ENCODE data around the gene KIF1B. TPM values are rescaled to one million over a fixed set of nuclear protein-coding genes. Genes with fewer than 3 reads are reported as not detected.

Gene KIF1B
- total and polyA plus RNA-seq, 9 of the 15 experiments (the other 6 are each of a cell fraction or from before 2014, with no cell fraction given): 2.8 to 19.8 (median 11.9) TPM

GRCh38 chr1:10209905-10210810 lies at the start of gene KIF1B (continued):
- TF ChIP-seq JUN (IDR thresholded peaks at IDR 0.05; ENCODE audit: borderline replicate concordance, low read depth, low read length): 0 out of 2 replicates have a peak, but pooled peaks have one; percentile 50
- TF ChIP-seq JUN (CRISPR knock-in tag; IDR thresholded peaks at IDR 0.05; ENCODE audit: borderline replicate concordance): no peak
- no peak for TF ChIP-seq KAT7 (CRISPR knock-in tag; IDR thresholded peaks at IDR 0.05; ENCODE audit: borderline replicate concordance)
- no peak for TF ChIP-seq TCF15 (CRISPR knock-in tag; IDR thresholded peaks at IDR 0.05)
- no peak for TF ChIP-seq CBX5 (IDR thresholded peaks at IDR 0.05; ENCODE audit: borderline replicate concordance, low read depth)
- TF ChIP-seq ETV6 (IDR thresholded peaks at IDR 0.05; ENCODE audit: borderline replicate concordance in 1 of 2, low read depth in 2 of 2, low read length in 1 of 2): no peak
- TF ChIP-seq ETV6 (CRISPR knock-in tag; IDR thresholded peaks at IDR 0.05; ENCODE audit: borderline replicate concordance): no peak
- peak; percentile 82 for TF ChIP-seq GMEB1 (CRISPR knock-in tag; IDR thresholded peaks at IDR 0.05)
- TF ChIP-seq NR2C2 (CRISPR knock-in tag; IDR thresholded peaks at IDR 0.05): no peak
- peak; percentile 62 for TF ChIP-seq NR2C2 (tag; IDR thresholded peaks at IDR 0.05)
- TF ChIP-seq RNF219 (CRISPR knock-in tag; IDR thresholded peaks at IDR 0.05): no peak
- TF ChIP-seq ZNF780A (CRISPR knock-in tag; IDR thresholded peaks at IDR 0.05): no peak
- TF ChIP-seq STAT5A (IDR thresholded peaks at IDR 0.05; ENCODE audit: borderline replicate concordance, low read length): no peak
- TF ChIP-seq RBM15 (IDR thresholded peaks at IDR 0.05; ENCODE audit: insufficient read depth, low read length): no peak
- no peak for TF ChIP-seq HES1 (IDR thresholded peaks at IDR 0.05; ENCODE audit: low read depth)
- TF ChIP-seq ZNF197 (CRISPR knock-in tag; IDR thresholded peaks at IDR 0.05; ENCODE audit: low read depth): no peak
- TF ChIP-seq NKRF (IDR thresholded peaks at IDR 0.05; ENCODE audit: borderline replicate concordance): peak; percentile 45; the same call in 1 of the 2 replicates
- no peak for TF ChIP-seq ZNF324 (CRISPR knock-in tag; IDR thresholded peaks at IDR 0.05)
- TF ChIP-seq ZNF165 (CRISPR knock-in tag; IDR thresholded peaks at IDR 0.05; ENCODE audit: borderline replicate concordance): no peak
